GM12874 (cell line): ENCODE results near the gene PCDHGA11.

ENCODE experiments used
- CTCF ChIP-seq: IDR thresholded peaks from 2 replicates; pipeline ENCODE4 v1.5.1; 2011; ENCODE audit warnings: low read depth, mild to moderate bottlenecking, control low read depth, low read length, moderate library complexity; ENCODE audit not compliant: insufficient read depth

The PCDHGA11 gene

GRCh38 chr5:141407790-141408505 lies 12.9 kb upstream of the PCDHGA11 start, which contains the start of gene PCDHGB6:
Gene PCDHGB6, plus strand, starts transcription at chr5:141408021. Its CDS starts 182 bp downstream, at chr5:141408203.
- peak; percentile 78 for TF ChIP-seq CTCF

GRCh38 chr5:141409598-141410306 lies 11.1 kb upstream of the PCDHGA11 start:
- no peak for TF ChIP-seq CTCF

- TF ChIP-seq CTCF = no peak
Measured at GRCh38 chr5:141411575-141411974, 9.3 kb upstream of the PCDHGA11 start.

GRCh38 chr5:141412854-141413539 lies 7.9 kb upstream of the PCDHGA11 start, which contains the start of gene PCDHGA10:
Gene PCDHGA10, plus strand, starts transcription at chr5:141412987. Its CDS starts 189 bp downstream, at chr5:141413176.
- TF ChIP-seq CTCF = peak; percentile 70

GRCh38 chr5:141413540-141414069 lies 7.2 kb upstream of the PCDHGA11 start:
- no peak for TF ChIP-seq CTCF

- TF ChIP-seq CTCF = peak; percentile 89
Measured at GRCh38 chr5:141417494-141418172, 3.2 kb upstream of the PCDHGA11 start, which contains the start of gene PCDHGB7. Gene PCDHGB7, plus strand, starts transcription at chr5:141417677. Its CDS starts 183 bp downstream, at chr5:141417860.
